Endothelial cell of umbilical vein (primary cell): Measurements from ENCODE around the gene NR1H4. TPM values are rescaled to one million over a fixed set of nuclear protein-coding genes. Genes with fewer than 3 reads are reported as not detected.

Source experiments
- BruUV-seq: library from RNA; stranded (reverse); fragments of 400-500 nt; replicated peaks from 2 replicates; lab custom pipeline; 2021; lab: Mats Ljungman, UMichigan
- CTCF ChIA-PET: fragments of 300-600, 350-600 bp; sonication (Branson Sonifier 250); formaldehyde crosslinking; loops from one replicate; lab custom pipeline; 2021; ENCODE audit warnings: antibody characterized with exemption, inconsistent platforms; lab: Charles Lee
- POLR2A ChIA-PET: fragments of 300-600, 350-600 bp; sonication (Branson Sonifier 250); formaldehyde crosslinking; loops from one replicate; lab custom pipeline; 2021; ENCODE audit warnings: antibody characterized with exemption, inconsistent platforms; lab: Charles Lee
- DNase-seq: peaks from one replicate; pipeline ENCODE4 v3.0.0-alpha.2; 2011; ENCODE audit warnings: low read depth, low spot score
- FAIRE-seq: peaks from 2 replicates; lab custom pipeline; 2011; peaks lifted over from hg19 to GRCh38; lab: Jason Lieb, UNC
- H2AFZ ChIP-seq: 2 replicates; pipeline ENCODE4 v1.6.0; 2012; ENCODE audit warnings: low read depth, low read length, control low read depth, inconsistent platforms
- H3K27ac ChIP-seq: 2 replicates; pipeline ENCODE4 v1.5.1; 2011; ENCODE audit warnings: low read depth, mild to moderate bottlenecking, control low read depth, low read length, moderate library complexity; ENCODE audit not compliant: insufficient read depth
- H3K27me3 ChIP-seq, 2 experiments: 2 replicates each; pipeline versions ENCODE4 v1.6.0 to v1.6.1; 2011; ENCODE audit warnings: low read length in 2 of 2, mixed read lengths in 1 of 2; ENCODE audit not compliant: control insufficient read depth in 2 of 2, insufficient read depth in 2 of 2
- H3K36me3 ChIP-seq, 2 experiments: 2 replicates in 1 of 2; 3 replicates in 1 of 2; pipeline ENCODE4 v1.5.1; 2011; ENCODE audit warnings: low read length in 2 of 2, mild to moderate bottlenecking in 1 of 2, moderate library complexity in 1 of 2; ENCODE audit not compliant: control insufficient read depth in 2 of 2, insufficient read depth in 2 of 2; ENCODE audit errors: extremely low read depth in 1 of 2
- H3K4me1 ChIP-seq: 3 replicates; pipeline ENCODE4 v1.5.1; 2011; ENCODE audit warnings: mild to moderate bottlenecking, low read length; ENCODE audit not compliant: control insufficient read depth, insufficient read depth; ENCODE audit errors: extremely low read depth
- H3K4me2 ChIP-seq: 2 replicates; pipeline ENCODE4 v1.6.1; 2011; ENCODE audit warnings: low read length, control low read depth, mixed read lengths; ENCODE audit not compliant: insufficient read depth
- H3K4me3 ChIP-seq, 3 experiments: fragments of 200-600 bp in 1 of 3; sonication (generic), shearing (Covaris generic) in 1 of 3; replicated peaks in 1 of 3; 2 replicates each; pipeline ENCODE4 v1.5.1; 2011 to 2016; ENCODE audit warnings: control low read depth in 3 of 3, low read length in 3 of 3, mild to moderate bottlenecking in 2 of 3, inconsistent platforms in 1 of 3, low read depth in 1 of 3, moderate library complexity in 1 of 3; ENCODE audit not compliant: insufficient read depth in 1 of 3
- H3K79me2 ChIP-seq: 2 replicates; pipeline ENCODE4 v1.6.0; 2012; ENCODE audit warnings: low read length, inconsistent platforms; ENCODE audit not compliant: control insufficient read depth, insufficient read depth
- H3K9ac ChIP-seq: replicated peaks from 2 replicates; pipeline ENCODE3; 2011; ENCODE audit warnings: low read length, control low read depth; ENCODE audit not compliant: insufficient read depth; ENCODE audit errors: extremely low read depth
- H3K9me1 ChIP-seq: replicated peaks from 3 replicates; pipeline ENCODE4 v1.6.0; 2011; ENCODE audit warnings: mild to moderate bottlenecking, low read length; ENCODE audit not compliant: control insufficient read depth, insufficient read depth; ENCODE audit errors: extremely low read depth
- H3K9me3 ChIP-seq: replicated peaks from 2 replicates; pipeline ENCODE4 v1.5.1; 2012; ENCODE audit warnings: low read length, inconsistent platforms; ENCODE audit not compliant: control insufficient read depth, insufficient read depth
- H4K20me1 ChIP-seq: replicated peaks from 2 replicates; pipeline ENCODE3; 2011; ENCODE audit warnings: mild to moderate bottlenecking, low read length; ENCODE audit not compliant: control insufficient read depth, insufficient read depth; ENCODE audit errors: extremely low read depth
- CTCF ChIP-seq, 2 donors: IDR thresholded peaks; 1 replicate in 1 of 2; 2 replicates in 1 of 2; pipeline ENCODE4 v1.5.1; 2011; ENCODE audit warnings: low read length in 2 of 2, mild to moderate bottlenecking in 2 of 2, moderate library complexity in 2 of 2, control low read depth in 1 of 2, inconsistent platforms in 1 of 2, low read depth in 1 of 2; ENCODE audit not compliant: insufficient read depth in 1 of 2; ENCODE audit errors: extremely low read depth in 1 of 2
- EZH2 ChIP-seq: IDR thresholded peaks from 2 replicates; pipeline ENCODE4 v1.6.1; 2012; ENCODE audit warnings: borderline replicate concordance, low read depth, mild to moderate bottlenecking, moderate library complexity, low read length, inconsistent platforms; ENCODE audit not compliant: severe bottlenecking
- FOS ChIP-seq: IDR thresholded peaks from 2 replicates; pipeline ENCODE4 v1.6.1; 2011; ENCODE audit warnings: mild to moderate bottlenecking, low read length, moderate library complexity, borderline replicate concordance; ENCODE audit not compliant: insufficient read depth
- GATA2 ChIP-seq: IDR thresholded peaks from 2 replicates; pipeline ENCODE4 v1.7.0; 2011; ENCODE audit warnings: low read depth, mild to moderate bottlenecking, moderate library complexity, mixed read lengths, low read length; ENCODE audit not compliant: insufficient read length, insufficient read depth
- JUN ChIP-seq: IDR thresholded peaks from 2 replicates; pipeline ENCODE4 v1.6.1; 2011; ENCODE audit warnings: borderline replicate concordance, low read depth; ENCODE audit not compliant: insufficient read length, insufficient read depth
- MAX ChIP-seq: IDR thresholded peaks from 2 replicates; pipeline ENCODE4 v1.6.1; 2011; ENCODE audit not compliant: insufficient read depth, insufficient read length
- MYC ChIP-seq: IDR thresholded peaks from one replicate; pipeline ENCODE4 v1.6.1; 2011; ENCODE audit warnings: mild to moderate bottlenecking, low read depth, low read length
- POLR2A ChIP-seq: IDR thresholded peaks from 2 replicates; pipeline ENCODE4 v1.6.1; 2012; ENCODE audit warnings: low read depth, mild to moderate bottlenecking, control low read depth, low read length
- POLR2AphosphoS5 ChIP-seq: IDR thresholded peaks from 2 replicates; pipeline ENCODE4 v1.6.1; 2012; ENCODE audit warnings: low read depth, mild to moderate bottlenecking, control low read depth, low read length, moderate library complexity; ENCODE audit not compliant: insufficient read depth
- dilution Hi-C: fragments of 300-500 bp; cut with MboI; formaldehyde crosslinking; loops from one replicate; pipeline ENCODE4 v1.15.0; 2019; ENCODE audit warnings: low sequenced_read_pairs; ENCODE audit not compliant: extremely low pct_ligation_motif_present
- intact Hi-C: fragments of 100-400 bp; cut with micrococcal nuclease; formaldehyde crosslinking; loops from one replicate; pipeline ENCODE4 v1.10.0; 2022
- polyA plus RNA-seq, 4 experiments: library from polyadenylated mRNA; depleted of rRNA in 3 of 4; stranded (reverse) in 3 of 4; unstranded in 1 of 4; fragments of >200 nt; gene quantifications; 2 replicates each; pipeline versions ENCODE4 v1.2.1 to v1.2.3, GENCODE V29; 2011 to 2012; ENCODE audit warnings: missing spikeins in 1 of 4
- total RNA-seq: library from RNA; stranded (reverse); gene quantifications from 2 replicates; pipeline ENCODE4 v1.2.3, GENCODE V29; 2021

NR1H4 gene
- total and polyA plus RNA-seq, 2 donors (not counting 3 experiments of a cell fraction or from before 2014, with no cell fraction given) = not detected

- Histone ChIP-seq H3K9me3 (no peaks in the 10 kb centered on the region), H3K27ac (no peak overlapping the region), H3K9ac (no peak overlapping the region), H3K36me3 (no peaks in the 10 kb centered on the region), H3K79me2 (no peaks in the 10 kb centered on the region), H2AFZ (no peak overlapping the region), H4K20me1 (no peaks in the 10 kb centered on the region), H3K9me1 (no peaks in the 10 kb centered on the region), H3K4me1 (no peaks in the 10 kb centered on the region), H3K4me2 (no peak overlapping the region), H3K27me3 (no peaks in the 10 kb centered on the region), H3K4me3 (no peak overlapping the region)
- ChIA-PET CTCF (interaction anchor here (1.2 kb wide), 1 partner anchor 94 kb away, joined by 3 read pairs; no protein-coding TSS in a partner anchor), POLR2A (no interaction called here)
- dilution Hi-C loops = no loop called here
- TF ChIP-seq MYC (no peak), JUN (no peak), GATA2 (no peak), FOS (no peak), POLR2A (no peak), MAX (no peak), EZH2 (no peak), CTCF (IDR thresholded peaks at IDR 0.05; ENCODE audit: extremely low read depth in 1 of 2, insufficient read depth in 1 of 2, low read depth in 1 of 2, low read length in 2 of 2) (no peak), POLR2AphosphoS5 (no peak)
- intact Hi-C loops = no loop called here
- BruUV-seq = no TSS peak
- no peak for DNase-seq
- no peak for FAIRE-seq
Measured at GRCh38 chr12:100434177-100434576, 39.5 kb upstream of the NR1H4 start.
